ENCODE results near the gene FAM162A. TPM values are rescaled to one million over a fixed set of nuclear protein-coding genes. Genes with fewer than 3 reads are reported as not detected.

The FAM162A gene
- polyA plus RNA-seq, 1 donor from 2014 or later = 16.2 TPM

DNA sequence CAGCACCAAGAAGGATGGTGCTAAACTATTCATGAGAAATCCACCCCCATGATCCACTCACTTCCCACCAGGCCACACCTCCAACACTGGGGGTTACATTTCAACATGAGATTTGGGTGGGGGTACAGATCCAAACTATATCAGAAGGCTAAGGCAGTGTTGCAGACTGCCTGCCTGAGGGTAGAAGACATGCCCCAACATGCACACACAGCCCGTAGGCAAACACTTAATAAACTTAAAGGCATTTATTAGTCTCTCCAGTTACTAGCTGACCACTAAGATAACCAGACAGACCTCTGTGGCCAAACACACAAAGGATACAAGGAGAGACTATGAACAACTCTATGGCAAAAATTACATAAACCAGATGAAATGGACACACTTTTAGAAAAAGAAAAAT, 10.2 kb downstream of the FAM162A start:
- TF ChIP-seq RAD21 (conservative IDR thresholded peaks at IDR 0.05) (no peak), TAF1 (IDR thresholded peaks at IDR 0.05; ENCODE audit: low read depth) (no peak), POLR2AphosphoS5 (IDR thresholded peaks at IDR 0.05) (no peak), EZH2 (IDR thresholded peaks at IDR 0.05; ENCODE audit: borderline replicate concordance, insufficient read depth, low read length, poor library complexity, severe bottlenecking) (no peak), EP300 (conservative IDR thresholded peaks at IDR 0.05; ENCODE audit: poor library complexity, severe bottlenecking) (no peak), SMC3 (conservative IDR thresholded peaks at IDR 0.05; ENCODE audit: poor library complexity) (no peak), MXI1 (conservative IDR thresholded peaks at IDR 0.05; ENCODE audit: poor library complexity, severe bottlenecking) (no peak)
- TF ChIP-seq, protein P1, sequence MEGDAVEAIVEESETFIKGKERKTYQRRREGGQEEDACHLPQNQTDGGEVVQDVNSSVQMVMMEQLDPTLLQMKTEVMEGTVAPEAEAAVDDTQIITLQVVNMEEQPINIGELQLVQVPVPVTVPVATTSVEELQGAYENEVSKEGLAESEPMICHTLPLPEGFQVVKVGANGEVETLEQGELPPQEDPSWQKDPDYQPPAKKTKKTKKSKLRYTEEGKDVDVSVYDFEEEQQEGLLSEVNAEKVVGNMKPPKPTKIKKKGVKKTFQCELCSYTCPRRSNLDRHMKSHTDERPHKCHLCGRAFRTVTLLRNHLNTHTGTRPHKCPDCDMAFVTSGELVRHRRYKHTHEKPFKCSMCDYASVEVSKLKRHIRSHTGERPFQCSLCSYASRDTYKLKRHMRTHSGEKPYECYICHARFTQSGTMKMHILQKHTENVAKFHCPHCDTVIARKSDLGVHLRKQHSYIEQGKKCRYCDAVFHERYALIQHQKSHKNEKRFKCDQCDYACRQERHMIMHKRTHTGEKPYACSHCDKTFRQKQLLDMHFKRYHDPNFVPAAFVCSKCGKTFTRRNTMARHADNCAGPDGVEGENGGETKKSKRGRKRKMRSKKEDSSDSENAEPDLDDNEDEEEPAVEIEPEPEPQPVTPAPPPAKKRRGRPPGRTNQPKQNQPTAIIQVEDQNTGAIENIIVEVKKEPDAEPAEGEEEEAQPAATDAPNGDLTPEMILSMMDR (IDR thresholded peaks at IDR 0.05; ENCODE audit: poor library complexity, severe bottlenecking) = no peak
- TF ChIP-seq, protein P2, sequence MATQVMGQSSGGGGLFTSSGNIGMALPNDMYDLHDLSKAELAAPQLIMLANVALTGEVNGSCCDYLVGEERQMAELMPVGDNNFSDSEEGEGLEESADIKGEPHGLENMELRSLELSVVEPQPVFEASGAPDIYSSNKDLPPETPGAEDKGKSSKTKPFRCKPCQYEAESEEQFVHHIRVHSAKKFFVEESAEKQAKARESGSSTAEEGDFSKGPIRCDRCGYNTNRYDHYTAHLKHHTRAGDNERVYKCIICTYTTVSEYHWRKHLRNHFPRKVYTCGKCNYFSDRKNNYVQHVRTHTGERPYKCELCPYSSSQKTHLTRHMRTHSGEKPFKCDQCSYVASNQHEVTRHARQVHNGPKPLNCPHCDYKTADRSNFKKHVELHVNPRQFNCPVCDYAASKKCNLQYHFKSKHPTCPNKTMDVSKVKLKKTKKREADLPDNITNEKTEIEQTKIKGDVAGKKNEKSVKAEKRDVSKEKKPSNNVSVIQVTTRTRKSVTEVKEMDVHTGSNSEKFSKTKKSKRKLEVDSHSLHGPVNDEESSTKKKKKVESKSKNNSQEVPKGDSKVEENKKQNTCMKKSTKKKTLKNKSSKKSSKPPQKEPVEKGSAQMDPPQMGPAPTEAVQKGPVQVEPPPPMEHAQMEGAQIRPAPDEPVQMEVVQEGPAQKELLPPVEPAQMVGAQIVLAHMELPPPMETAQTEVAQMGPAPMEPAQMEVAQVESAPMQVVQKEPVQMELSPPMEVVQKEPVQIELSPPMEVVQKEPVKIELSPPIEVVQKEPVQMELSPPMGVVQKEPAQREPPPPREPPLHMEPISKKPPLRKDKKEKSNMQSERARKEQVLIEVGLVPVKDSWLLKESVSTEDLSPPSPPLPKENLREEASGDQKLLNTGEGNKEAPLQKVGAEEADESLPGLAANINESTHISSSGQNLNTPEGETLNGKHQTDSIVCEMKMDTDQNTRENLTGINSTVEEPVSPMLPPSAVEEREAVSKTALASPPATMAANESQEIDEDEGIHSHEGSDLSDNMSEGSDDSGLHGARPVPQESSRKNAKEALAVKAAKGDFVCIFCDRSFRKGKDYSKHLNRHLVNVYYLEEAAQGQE (IDR thresholded peaks at IDR 0.05; ENCODE audit: borderline replicate concordance) = no peak
- no peak overlapping the region for H2AFZ ChIP-seq (ENCODE audit: low read depth, low read length)
- H3K79me2 ChIP-seq (replicated peaks; ENCODE audit: insufficient read depth, low read length) = no peaks in the 10 kb centered on the region

DNA sequence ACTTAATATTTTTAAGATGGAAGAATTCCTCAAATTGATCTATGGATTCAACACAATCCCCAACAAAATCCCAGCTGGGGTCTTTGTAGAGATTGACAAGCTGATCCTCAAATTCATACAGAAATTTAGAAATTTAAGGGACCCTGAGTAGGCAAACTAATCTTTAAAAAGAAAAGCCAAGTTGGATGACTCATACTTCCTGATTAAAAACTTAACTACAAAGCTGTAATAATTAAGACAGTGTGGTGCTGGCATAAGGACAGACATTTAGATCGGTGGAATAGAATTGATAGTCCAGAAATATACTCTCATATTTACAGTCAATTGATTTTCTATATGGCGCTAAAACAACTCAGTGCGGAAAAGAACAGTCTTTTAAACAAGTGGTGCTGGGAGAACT, 11.6 kb downstream of the FAM162A start:
- Histone ChIP-seq H3K4me2 (ENCODE audit: low read length) (no peak overlapping the region), H3K9ac (ENCODE audit: low read length) (no peak overlapping the region), H3K9me2 (ENCODE audit: insufficient read depth, low read length) (no peaks in the 10 kb centered on the region)

More for the DNA sequence above, 10.2 kb downstream of the FAM162A start:
- no peaks in the 10 kb centered on the region for H3K36me3 ChIP-seq (ENCODE audit: insufficient read depth, low read length)
- no peaks in the 10 kb centered on the region for H3K9me3 ChIP-seq (ENCODE audit: low read length)
- no peaks in the 10 kb centered on the region for H3K9me2 ChIP-seq (ENCODE audit: insufficient read depth, low read length)
- H3K4me2 ChIP-seq (ENCODE audit: low read length) = no peak overlapping the region
- no peak overlapping the region for H3K9ac ChIP-seq (ENCODE audit: low read length)
- H4K20me1 ChIP-seq (ENCODE audit: insufficient read depth) = no peaks in the 10 kb centered on the region
- no peaks in the 10 kb centered on the region for H3K27me3 ChIP-seq (ENCODE audit: insufficient read depth, low read depth, low read length)
- no peak overlapping the region for H3K27ac ChIP-seq (ENCODE audit: low read length)
- no peak overlapping the region for H3K4me3 ChIP-seq (ENCODE audit: low read length)
- no peaks in the 10 kb centered on the region for H3F3A ChIP-seq (ENCODE audit: insufficient read depth, low read length, poor library complexity, severe bottlenecking)

More for the DNA sequence above, 11.6 kb downstream of the FAM162A start:
- Histone ChIP-seq H3K79me2 (replicated peaks; ENCODE audit: insufficient read depth, low read length) (no peaks in the 10 kb centered on the region), H3K36me3 (ENCODE audit: insufficient read depth, low read length) (no peaks in the 10 kb centered on the region), H3K27me3 (ENCODE audit: insufficient read depth, low read depth, low read length) (no peaks in the 10 kb centered on the region), H3F3A (ENCODE audit: insufficient read depth, low read length, poor library complexity, severe bottlenecking) (no peaks in the 10 kb centered on the region), H4K20me1 (ENCODE audit: insufficient read depth) (no peaks in the 10 kb centered on the region), H2AFZ (ENCODE audit: low read depth, low read length) (no peak overlapping the region), H3K9me3 (ENCODE audit: low read length) (no peaks in the 10 kb centered on the region), H3K4me3 (ENCODE audit: low read length) (no peak overlapping the region), H3K27ac (ENCODE audit: low read length) (no peak overlapping the region)
- TF ChIP-seq, protein P2 (IDR thresholded peaks at IDR 0.05; ENCODE audit: borderline replicate concordance) = no peak
- TF ChIP-seq EZH2 (IDR thresholded peaks at IDR 0.05; ENCODE audit: borderline replicate concordance, insufficient read depth, low read length, poor library complexity, severe bottlenecking) (no peak), TAF1 (IDR thresholded peaks at IDR 0.05; ENCODE audit: low read depth) (no peak), SMC3 (conservative IDR thresholded peaks at IDR 0.05; ENCODE audit: poor library complexity) (no peak)

All from neural cell (in vitro differentiated cells).